GM18499 (cell line): ENCODE results near the gene CERS5.
"Not testable (repeated sequence)": the region's sequence is repeated elsewhere in the genome, so short reads cannot be mapped to it uniquely, and the experiment has no call there.

Experiments
- ATAC-seq: cut with Tn5 transposase; IDR thresholded peaks from one replicate; pipeline ENCODE4 v1.9.1; 2021; ENCODE audit warnings: moderate number of reproducible peaks; ENCODE audit not compliant: insufficient read depth, unreplicated experiment

The CERS5 gene

GRCh38 chr12:50104417-50105366, 62.5 kb downstream of the CERS5 start:
- no peak for ATAC-seq

GRCh38 chr12:50103767-50104321, 63.3 kb downstream of the CERS5 start, which contains the start of gene GPD1:
Gene GPD1, plus strand, starts transcription at chr12:50104008. Its CDS starts 43 bp downstream, at chr12:50104051.
- ATAC-seq, result no peak

- ATAC-seq, result no peak
Observed at GRCh38 chr12:50103351-50103750, 63.8 kb downstream of the CERS5 start.

GRCh38 chr12:50102646-50103309, 64.4 kb downstream of the CERS5 start:
- ATAC-seq, result no peak

GRCh38 chr12:50102131-50102531, 65.0 kb downstream of the CERS5 start:
- no peak for ATAC-seq

- ATAC-seq, result no peak
Observed at GRCh38 chr12:50101663-50102062, 65.5 kb downstream of the CERS5 start.

GRCh38 chr12:50100561-50100960, 66.6 kb downstream of the CERS5 start:
- ATAC-seq, result no peak

- no peak for ATAC-seq
Observed at GRCh38 chr12:50099302-50100008, 67.7 kb downstream of the CERS5 start.

GRCh38 chr12:50097952-50098351, 69.2 kb downstream of the CERS5 start:
- no peak for ATAC-seq

- ATAC-seq, result no peak
Observed at GRCh38 chr12:50090391-50090790, 76.8 kb downstream of the CERS5 start.

- ATAC-seq, result no peak
Observed at GRCh38 chr12:50089730-50090129, 77.4 kb downstream of the CERS5 start.

- ATAC-seq, result no peak
Observed at GRCh38 chr12:50088577-50089335, 78.4 kb downstream of the CERS5 start.

GRCh38 chr12:50087995-50088394, 79.2 kb downstream of the CERS5 start:
- ATAC-seq, result no peak

- ATAC-seq, result no peak
Observed at GRCh38 chr12:50087151-50087550, 80.0 kb downstream of the CERS5 start.

- ATAC-seq, result no peak
Observed at GRCh38 chr12:50086148-50086547, 81.0 kb downstream of the CERS5 start.

GRCh38 chr12:50085615-50086072, 81.5 kb downstream of the CERS5 start:
- no peak for ATAC-seq

- no peak for ATAC-seq
Observed at GRCh38 chr12:50084775-50085614, 82.2 kb downstream of the CERS5 start, which contains the start of gene SMARCD1. Gene SMARCD1, plus strand, starts transcription at chr12:50085342. Its CDS starts 28 bp downstream, at chr12:50085370.

- ATAC-seq, result not testable (repeated sequence)
Observed at GRCh38 chr12:50084409-50084774, 82.8 kb downstream of the CERS5 start.

- no peak for ATAC-seq
Observed at GRCh38 chr12:50083301-50083700, 83.9 kb downstream of the CERS5 start.
